ENCODE results near the gene FAM219A.

DNA sequence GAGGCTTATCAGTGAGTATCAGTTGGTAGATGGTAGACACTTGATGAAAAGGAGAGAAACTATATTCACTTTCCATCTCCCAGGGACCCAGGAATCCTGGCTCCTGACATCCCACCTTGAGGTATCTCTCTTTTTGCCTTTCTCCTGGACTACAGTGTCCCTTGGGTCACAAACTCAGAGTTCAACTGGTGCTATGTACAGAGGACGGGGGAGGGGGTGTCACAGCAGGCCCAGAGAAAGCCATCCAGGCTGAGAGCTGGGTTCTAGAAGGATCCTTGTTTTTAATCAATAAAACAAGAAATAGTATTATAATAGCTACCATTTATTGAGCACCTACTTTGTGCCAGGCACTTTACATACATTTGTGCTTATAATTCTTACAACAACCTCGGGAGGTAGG, 92.0 kb downstream of the FAM219A start:
- TF ChIP-seq, protein P1, sequence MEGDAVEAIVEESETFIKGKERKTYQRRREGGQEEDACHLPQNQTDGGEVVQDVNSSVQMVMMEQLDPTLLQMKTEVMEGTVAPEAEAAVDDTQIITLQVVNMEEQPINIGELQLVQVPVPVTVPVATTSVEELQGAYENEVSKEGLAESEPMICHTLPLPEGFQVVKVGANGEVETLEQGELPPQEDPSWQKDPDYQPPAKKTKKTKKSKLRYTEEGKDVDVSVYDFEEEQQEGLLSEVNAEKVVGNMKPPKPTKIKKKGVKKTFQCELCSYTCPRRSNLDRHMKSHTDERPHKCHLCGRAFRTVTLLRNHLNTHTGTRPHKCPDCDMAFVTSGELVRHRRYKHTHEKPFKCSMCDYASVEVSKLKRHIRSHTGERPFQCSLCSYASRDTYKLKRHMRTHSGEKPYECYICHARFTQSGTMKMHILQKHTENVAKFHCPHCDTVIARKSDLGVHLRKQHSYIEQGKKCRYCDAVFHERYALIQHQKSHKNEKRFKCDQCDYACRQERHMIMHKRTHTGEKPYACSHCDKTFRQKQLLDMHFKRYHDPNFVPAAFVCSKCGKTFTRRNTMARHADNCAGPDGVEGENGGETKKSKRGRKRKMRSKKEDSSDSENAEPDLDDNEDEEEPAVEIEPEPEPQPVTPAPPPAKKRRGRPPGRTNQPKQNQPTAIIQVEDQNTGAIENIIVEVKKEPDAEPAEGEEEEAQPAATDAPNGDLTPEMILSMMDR (IDR thresholded peaks at IDR 0.05), result no peak
- TF ChIP-seq POLR2A (IDR thresholded peaks at IDR 0.05), result no peak

Data from prostate gland (tissue), 2 donors.